CD14-positive monocyte (primary cell): ENCODE measurements around the gene DEPDC5. TPM values are rescaled to one million over a fixed set of nuclear protein-coding genes. Genes with fewer than 3 reads are reported as not detected.
"Not testable (repeated sequence)": the region's sequence is repeated elsewhere in the genome, so short reads cannot be mapped to it uniquely, and the experiment has no call there.

Experiments
- DNase-seq, 3 donors: peaks; one replicate each; pipeline ENCODE4 v3.0.0-alpha.2; 2011 to 2022
- H2AFZ ChIP-seq: 2 replicates; pipeline ENCODE4 v1.6.0; 2012; ENCODE audit warnings: mild to moderate bottlenecking, low read depth, low read length, inconsistent platforms; ENCODE audit not compliant: insufficient read depth, poor library complexity, severe bottlenecking
- H3K27ac ChIP-seq, 2 donors: 1 replicate in 1 of 2; 2 replicates in 1 of 2; pipeline ENCODE4 v1.5.1; 2012 to 2013; ENCODE audit warnings: low read length in 2 of 2, control low read depth in 1 of 2, inconsistent platforms in 1 of 2, low read depth in 1 of 2, mild to moderate bottlenecking in 1 of 2
- H3K27me3 ChIP-seq, 2 donors: one replicate each; pipeline versions ENCODE4 v1.6.0 to v1.6.1; 2011 to 2013; ENCODE audit warnings: low read length in 2 of 2; ENCODE audit not compliant: control insufficient read depth in 2 of 2, insufficient read depth in 2 of 2
- H3K36me3 ChIP-seq, 2 donors: replicated peaks in 1 of 2; 1 replicate in 1 of 2; 2 replicates in 1 of 2; pipeline versions ENCODE4 v1.5.1 to v1.6.1; 2012 to 2013; ENCODE audit warnings: low read length in 2 of 2, control low read depth in 1 of 2, inconsistent platforms in 1 of 2, mild to moderate bottlenecking in 1 of 2; ENCODE audit not compliant: insufficient read depth in 2 of 2, control insufficient read depth in 1 of 2
- H3K4me1 ChIP-seq, 2 donors: 1 replicate in 1 of 2; 2 replicates in 1 of 2; pipeline versions ENCODE4 v1.5.1 to v1.6.1; 2012 to 2013; ENCODE audit warnings: low read length in 2 of 2, control low read depth in 1 of 2, inconsistent platforms in 1 of 2, mild to moderate bottlenecking in 1 of 2, moderate library complexity in 1 of 2; ENCODE audit not compliant: insufficient read depth in 2 of 2, control insufficient read depth in 1 of 2
- H3K4me2 ChIP-seq: replicated peaks from 2 replicates; pipeline ENCODE3; 2012; ENCODE audit warnings: low read length, moderate library complexity, mild to moderate bottlenecking; ENCODE audit not compliant: poor library complexity, severe bottlenecking; ENCODE audit errors: extremely low read depth
- H3K4me3 ChIP-seq, 3 experiments: fragments of 200-600 bp in 1 of 3; sonication (generic) in 1 of 3; replicated peaks in 1 of 3; 1 replicate in 2 of 3; 2 replicates in 1 of 3; pipeline ENCODE4 v1.5.1; 2011 to 2013; ENCODE audit warnings: low read length in 3 of 3, mild to moderate bottlenecking in 3 of 3, control low read depth in 2 of 3, low read depth in 2 of 3, inconsistent platforms in 1 of 3, moderate library complexity in 1 of 3
- H3K79me2 ChIP-seq: 2 replicates; pipeline ENCODE4 v1.6.0; 2012; ENCODE audit warnings: mild to moderate bottlenecking, control low read depth, inconsistent platforms, low read length, moderate library complexity; ENCODE audit not compliant: insufficient read depth
- H3K9ac ChIP-seq: 2 replicates; pipeline ENCODE4 v1.6.0; 2017; ENCODE audit warnings: low read length, mild to moderate bottlenecking; ENCODE audit not compliant: insufficient read depth, poor library complexity, severe bottlenecking
- H3K9me3 ChIP-seq, 2 donors: replicated peaks in 1 of 2; 1 replicate in 1 of 2; 2 replicates in 1 of 2; pipeline versions ENCODE4 v1.5.1 to v1.6.1; 2012 to 2013; ENCODE audit warnings: low read length in 2 of 2, control low read depth in 1 of 2; ENCODE audit not compliant: control insufficient read depth in 1 of 2, insufficient read depth in 1 of 2
- H4K20me1 ChIP-seq: 2 replicates; pipeline ENCODE4 v1.6.0; 2012; ENCODE audit warnings: mild to moderate bottlenecking, low read length, control low read depth, moderate library complexity; ENCODE audit not compliant: insufficient read depth
- H3K27ac Mint-ChIP-seq, 7 donors: one replicate each; pipeline ENCODE4 v1.8.0; 2020; ENCODE audit warnings: mild to moderate bottlenecking in 7 of 7, mixed read lengths in 7 of 7, moderate library complexity in 6 of 7, inconsistent platforms in 2 of 7
- H3K27me3 Mint-ChIP-seq, 3 donors: one replicate each; pipeline ENCODE4 v1.8.0; 2021 to 2022; ENCODE audit warnings: low read depth in 3 of 3, mild to moderate bottlenecking in 3 of 3, mixed read lengths in 3 of 3, moderate library complexity in 3 of 3, inconsistent platforms in 1 of 3
- H3K36me3 Mint-ChIP-seq, 2 donors: one replicate each; pipeline ENCODE4 v1.8.0; 2020; ENCODE audit warnings: mixed read lengths in 2 of 2, inconsistent platforms in 1 of 2, mild to moderate bottlenecking in 1 of 2
- H3K4me1 Mint-ChIP-seq: one replicate; pipeline ENCODE4 v1.8.0; 2020; ENCODE audit warnings: mild to moderate bottlenecking, mixed read lengths
- H3K4me3 Mint-ChIP-seq, 2 donors: one replicate each; pipeline ENCODE4 v1.8.0; 2020; ENCODE audit warnings: mild to moderate bottlenecking in 2 of 2, mixed read lengths in 2 of 2, moderate library complexity in 1 of 2
- H3K9me3 Mint-ChIP-seq, 7 donors: one replicate each; pipeline ENCODE4 v1.8.0; 2020 to 2022; ENCODE audit warnings: mixed read lengths in 7 of 7, mild to moderate bottlenecking in 6 of 7, moderate library complexity in 6 of 7, inconsistent platforms in 2 of 7
- WGBS: methylation state at CpG from one replicate; pipeline ENCODE4 v1.1.5; 2013; ENCODE audit warnings: missing lambda C conversion rate; ENCODE audit not compliant: insufficient coverage; 5-methylcytosine and 5-hydroxymethylcytosine counted together
- intact Hi-C, 2 donors: fragments of 100-400 bp; cut with micrococcal nuclease; formaldehyde crosslinking; loops; one replicate each; pipeline versions ENCODE4 v1.15.0 to v1.15.1; 2023
- polyA plus RNA-seq, 3 donors: library from polyadenylated mRNA; depleted of rRNA in 1 of 3; unstranded in 2 of 3; stranded (reverse) in 1 of 3; fragments of 300-500 nt in 2 of 3; fragments of >200 nt in 1 of 3; fragmentation: Illumina TruSeq in 2 of 3; gene quantifications; 1 replicate in 2 of 3; 2 replicates in 1 of 3; pipeline ENCODE4 v1.2.3, GENCODE V29; 2012 to 2021
- TF ChIP-seq, protein P1 (sequence below): fragments of 200-600 bp; IDR thresholded peaks from one replicate; pipeline ENCODE4 v1.8.0; 2022; ENCODE audit warnings: antibody characterized with exemption, mild to moderate bottlenecking

The DEPDC5 gene
- polyA plus RNA-seq, 3 donors = 2.2 to 19.5 (median 4.1) TPM

DNA sequence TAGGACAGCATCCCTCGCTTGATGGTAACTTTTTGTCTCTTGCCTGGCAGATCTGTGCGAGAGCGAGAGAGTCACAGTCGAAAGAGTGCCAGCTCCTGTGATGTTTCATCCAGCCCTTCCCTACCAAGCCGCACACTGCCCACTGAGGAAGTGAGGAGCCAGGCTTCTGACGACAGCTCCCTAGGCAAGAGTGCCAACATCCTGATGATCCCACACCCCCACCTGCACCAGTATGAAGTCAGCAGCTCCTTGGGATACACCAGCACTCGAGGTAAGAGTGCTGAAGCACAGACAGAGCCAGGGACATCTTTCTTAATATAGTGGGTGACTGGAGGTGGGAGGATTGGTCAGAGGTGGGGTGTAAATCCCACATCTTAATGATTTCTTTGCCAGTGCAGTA is 61.1 kb downstream of the DEPDC5 start:
- H3K27me3 Mint-ChIP-seq = peaks cover 0 to 3% (median 0%) of the 10 kb centered on the region in 3 donors

DNA sequence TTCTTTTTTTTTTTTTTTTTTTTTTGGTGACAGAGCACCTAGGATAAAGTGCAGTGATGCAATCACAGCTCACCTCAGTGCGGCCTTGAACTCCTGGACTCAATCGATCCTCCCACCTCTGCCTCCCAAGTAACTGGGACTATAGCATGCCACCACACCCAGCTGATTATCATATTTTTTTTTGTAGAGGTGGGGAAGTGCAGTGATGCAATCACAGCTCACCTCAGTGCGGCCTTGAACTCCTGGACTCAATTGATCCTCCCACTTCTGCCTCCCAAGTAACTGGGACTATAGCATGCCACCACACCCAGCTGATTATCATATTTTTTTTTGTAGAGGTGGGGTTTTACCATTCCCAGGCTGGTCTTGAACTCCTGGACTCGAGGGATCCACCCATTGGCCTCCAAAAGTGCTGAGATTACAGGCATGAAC is 61.6 kb downstream of the DEPDC5 start:
- not testable (repeated sequence) for DNase-seq, H3K9ac ChIP-seq, H3K4me1 Mint-ChIP-seq, H3K27me3 ChIP-seq, H3K4me1 ChIP-seq, H3K4me2 ChIP-seq, H3K27ac ChIP-seq, H3K9me3 Mint-ChIP-seq, H4K20me1 ChIP-seq, H2AFZ ChIP-seq, H3K27ac Mint-ChIP-seq, H3K9me3 ChIP-seq, H3K79me2 ChIP-seq, H3K27me3 Mint-ChIP-seq, H3K4me3 Mint-ChIP-seq, H3K4me3 ChIP-seq
- intact Hi-C loops = loop anchor here in 1 of 2 donors (10.0 kb wide), 1 partner anchor 51 kb away; no protein-coding TSS in a partner anchor
- H3K36me3 Mint-ChIP-seq = peaks cover 85 to 99% of the 10 kb centered on the region in 2 donors
- WGBS = no CpG with 5 or more reads among the region's 4 CpGs
- peaks cover 92 to 97% of the 10 kb centered on the region in 2 donors for H3K36me3 ChIP-seq

More for the DNA sequence above, 61.1 kb downstream of the DEPDC5 start:
- TF ChIP-seq, protein P1, sequence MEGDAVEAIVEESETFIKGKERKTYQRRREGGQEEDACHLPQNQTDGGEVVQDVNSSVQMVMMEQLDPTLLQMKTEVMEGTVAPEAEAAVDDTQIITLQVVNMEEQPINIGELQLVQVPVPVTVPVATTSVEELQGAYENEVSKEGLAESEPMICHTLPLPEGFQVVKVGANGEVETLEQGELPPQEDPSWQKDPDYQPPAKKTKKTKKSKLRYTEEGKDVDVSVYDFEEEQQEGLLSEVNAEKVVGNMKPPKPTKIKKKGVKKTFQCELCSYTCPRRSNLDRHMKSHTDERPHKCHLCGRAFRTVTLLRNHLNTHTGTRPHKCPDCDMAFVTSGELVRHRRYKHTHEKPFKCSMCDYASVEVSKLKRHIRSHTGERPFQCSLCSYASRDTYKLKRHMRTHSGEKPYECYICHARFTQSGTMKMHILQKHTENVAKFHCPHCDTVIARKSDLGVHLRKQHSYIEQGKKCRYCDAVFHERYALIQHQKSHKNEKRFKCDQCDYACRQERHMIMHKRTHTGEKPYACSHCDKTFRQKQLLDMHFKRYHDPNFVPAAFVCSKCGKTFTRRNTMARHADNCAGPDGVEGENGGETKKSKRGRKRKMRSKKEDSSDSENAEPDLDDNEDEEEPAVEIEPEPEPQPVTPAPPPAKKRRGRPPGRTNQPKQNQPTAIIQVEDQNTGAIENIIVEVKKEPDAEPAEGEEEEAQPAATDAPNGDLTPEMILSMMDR = no peak
- Histone ChIP-seq H3K36me3 (peaks cover 94 to 97% of the 10 kb centered on the region in 2 donors), H3K4me2 (no peak overlapping the region), H3K4me1 (no peaks in the 10 kb centered on the region), H2AFZ (no peak overlapping the region), H3K9ac (no peak overlapping the region), H3K79me2 (no peaks in the 10 kb centered on the region), H3K9me3 (no peaks in the 10 kb centered on the region), H3K4me3 (no peak overlapping the region), H4K20me1 (no peaks in the 10 kb centered on the region), H3K27me3 (no peaks in the 10 kb centered on the region), H3K27ac (no peak overlapping the region)
- no peaks in the 10 kb centered on the region for H3K4me1 Mint-ChIP-seq
- H3K27ac Mint-ChIP-seq = no peak overlapping the region
- H3K36me3 Mint-ChIP-seq = peaks cover 88 to 99% of the 10 kb centered on the region in 2 donors
- no peak for DNase-seq
- no peak overlapping the region for H3K4me3 Mint-ChIP-seq
- no peaks in the 10 kb centered on the region for H3K9me3 Mint-ChIP-seq
- WGBS = 90% methylated on average over 2 of the region's 7 CpGs
- intact Hi-C loops = loop anchor here in 1 of 2 donors (10.0 kb wide), 1 partner anchor 50 kb away; no protein-coding TSS in a partner anchor
